Gastroesophageal sphincter (tissue), 4 donors: ENCODE results near the gene FRMPD4. TPM values are rescaled to one million over a fixed set of nuclear protein-coding genes. Genes with fewer than 3 reads are reported as not detected.

Source experiments
- ATAC-seq: fragments of 150-250 bp; one replicate; pipeline ENCODE4 v1.9.1; 2016; ENCODE audit warnings: mild to moderate bottlenecking, moderate library complexity
- H3K27ac ChIP-seq, 4 donors: fragments of 200-600 bp; sonication (generic) in 3 of 4; 1 replicate in 3 of 4; 2 replicates in 1 of 4; pipeline ENCODE4 v1.5.1; 2016 to 2019
- H3K27me3 ChIP-seq: fragments of 200-600 bp; sonication (generic); one replicate; pipeline ENCODE4 v1.5.1; 2019
- H3K36me3 ChIP-seq, 2 donors: fragments of 200-600 bp; sonication (generic); one replicate each; pipeline ENCODE4 v1.5.1; 2019; ENCODE audit warnings: control low read depth in 1 of 2
- H3K4me1 ChIP-seq, 3 donors: fragments of 200-600 bp; sonication (generic); 1 replicate in 2 of 3; 2 replicates in 1 of 3; pipeline ENCODE4 v1.5.1; 2016 to 2019; ENCODE audit warnings: control low read depth in 2 of 3
- H3K4me3 ChIP-seq, 2 donors: fragments of 200-600 bp; sonication (generic); one replicate each; pipeline ENCODE4 v1.5.1; 2019; ENCODE audit warnings: mild to moderate bottlenecking in 1 of 2, moderate library complexity in 1 of 2
- H3K9me3 ChIP-seq, 3 donors: fragments of 200-600 bp; sonication (generic); one replicate each; pipeline ENCODE4 v1.5.1; 2017 to 2019; ENCODE audit warnings: control low read depth in 2 of 3
- EP300 ChIP-seq: sonication (generic); formaldehyde crosslinking; IDR thresholded peaks from one replicate; pipeline ENCODE4 v1.6.1; 2017; ENCODE audit warnings: antibody characterized with exemption, mild to moderate bottlenecking
- POLR2A ChIP-seq, 2 donors: fragments of 450-650 bp; IDR thresholded peaks; one replicate each; pipeline ENCODE4 v1.6.1; 2017; ENCODE audit warnings: antibody characterized with exemption in 2 of 2, mild to moderate bottlenecking in 2 of 2, moderate library complexity in 1 of 2
- POLR2AphosphoS5 ChIP-seq: sonication (generic); formaldehyde crosslinking; IDR thresholded peaks from one replicate; pipeline ENCODE4 v1.6.1; 2017; ENCODE audit warnings: antibody characterized with exemption
- WGBS, 2 donors: methylation state at CpG; one replicate each; pipeline ENCODE4 v1.1.5; 2018; ENCODE audit warnings: low coverage in 1 of 2; 5-methylcytosine and 5-hydroxymethylcytosine counted together
- total RNA-seq, 4 donors: library from RNA; depleted of rRNA; stranded (reverse); fragments of >200 nt; gene quantifications; one replicate each; pipeline ENCODE4 v1.1.0, GENCODE V29; 2016
- TF ChIP-seq, protein P1 (sequence below), 4 experiments: fragments of 200-600 bp in 2 of 4; fragments of 450-650 bp in 2 of 4; sonication (generic) in 1 of 4; IDR thresholded peaks; one replicate each; pipeline ENCODE4 v1.5.1; 2017 to 2019; ENCODE audit warnings: antibody characterized with exemption in 4 of 4, mild to moderate bottlenecking in 2 of 4, moderate library complexity in 2 of 4

FRMPD4 gene
- total RNA-seq, 4 donors from 2014 or later, result 0.31 to 2.1 (median 1.3) TPM; not detected in 1

GRCh38 chrX:12741416-12741815 lies 603.1 kb downstream of the FRMPD4 start:
- 69% methylated on average over 5 of the region's 6 CpGs; no CpG with 5 or more reads in 1 of the 2 donors for WGBS, 2 donors
- Histone ChIP-seq H3K4me3 (no peak overlapping the region), H3K27me3 (no peaks in the 10 kb centered on the region), H3K36me3 (no peaks in the 10 kb centered on the region), H3K27ac (no peak overlapping the region), H3K4me1 (no peaks in the 10 kb centered on the region), H3K9me3 (no peaks in the 10 kb centered on the region)
- TF ChIP-seq POLR2AphosphoS5, result no peak
- TF ChIP-seq POLR2A (IDR thresholded peaks at IDR 0.05), result no peak
- TF ChIP-seq, protein P1, sequence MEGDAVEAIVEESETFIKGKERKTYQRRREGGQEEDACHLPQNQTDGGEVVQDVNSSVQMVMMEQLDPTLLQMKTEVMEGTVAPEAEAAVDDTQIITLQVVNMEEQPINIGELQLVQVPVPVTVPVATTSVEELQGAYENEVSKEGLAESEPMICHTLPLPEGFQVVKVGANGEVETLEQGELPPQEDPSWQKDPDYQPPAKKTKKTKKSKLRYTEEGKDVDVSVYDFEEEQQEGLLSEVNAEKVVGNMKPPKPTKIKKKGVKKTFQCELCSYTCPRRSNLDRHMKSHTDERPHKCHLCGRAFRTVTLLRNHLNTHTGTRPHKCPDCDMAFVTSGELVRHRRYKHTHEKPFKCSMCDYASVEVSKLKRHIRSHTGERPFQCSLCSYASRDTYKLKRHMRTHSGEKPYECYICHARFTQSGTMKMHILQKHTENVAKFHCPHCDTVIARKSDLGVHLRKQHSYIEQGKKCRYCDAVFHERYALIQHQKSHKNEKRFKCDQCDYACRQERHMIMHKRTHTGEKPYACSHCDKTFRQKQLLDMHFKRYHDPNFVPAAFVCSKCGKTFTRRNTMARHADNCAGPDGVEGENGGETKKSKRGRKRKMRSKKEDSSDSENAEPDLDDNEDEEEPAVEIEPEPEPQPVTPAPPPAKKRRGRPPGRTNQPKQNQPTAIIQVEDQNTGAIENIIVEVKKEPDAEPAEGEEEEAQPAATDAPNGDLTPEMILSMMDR (IDR thresholded peaks at IDR 0.05), result no peak
- TF ChIP-seq EP300, result no peak
- no peak for ATAC-seq

GRCh38 chrX:12747433-12747832 lies 609.2 kb downstream of the FRMPD4 start:
- Histone ChIP-seq H3K36me3 (no peaks in the 10 kb centered on the region), H3K4me3 (no peak overlapping the region), H3K27me3 (no peaks in the 10 kb centered on the region), H3K9me3 (no peaks in the 10 kb centered on the region), H3K4me1 (no peaks in the 10 kb centered on the region), H3K27ac (no peak overlapping the region)
- no peak for TF ChIP-seq POLR2AphosphoS5
- TF ChIP-seq EP300, result no peak
- no peak for TF ChIP-seq POLR2A (IDR thresholded peaks at IDR 0.05)
- 78% methylated on average over 1 of the region's 1 CpG; no CpG with 5 or more reads in 1 of the 2 donors for WGBS, 2 donors
- no peak for ATAC-seq

DNA sequence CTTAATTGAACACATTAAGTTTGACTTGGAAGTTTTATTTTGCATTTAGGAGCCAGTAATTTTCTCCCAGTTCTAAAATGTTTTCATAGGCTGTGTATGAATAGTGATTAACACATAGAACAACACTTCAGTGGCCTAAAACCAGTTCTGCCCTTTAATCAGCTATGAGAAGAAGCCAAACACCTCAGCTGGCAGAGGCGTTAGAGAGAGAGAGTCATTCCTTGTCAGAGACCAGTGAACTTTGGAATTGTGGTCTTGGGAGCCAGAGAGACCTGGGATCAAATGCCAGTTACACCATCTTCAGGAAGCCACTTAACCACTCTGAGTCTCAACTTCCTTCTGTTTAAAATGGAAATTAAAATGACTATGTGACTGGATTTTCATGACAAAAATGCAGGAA lies 613.6 kb downstream of the FRMPD4 start:
- no peak overlapping the region for H3K4me3 ChIP-seq
- no peaks in the 10 kb centered on the region for H3K9me3 ChIP-seq
- no peaks in the 10 kb centered on the region for H3K36me3 ChIP-seq
- no peak for ATAC-seq
- no peaks in the 10 kb centered on the region for H3K27me3 ChIP-seq
- H3K4me1 ChIP-seq, result no peaks in the 10 kb centered on the region
- WGBS, 2 donors, result no CpG with 5 or more reads among the region's 1 CpG
- no peak overlapping the region for H3K27ac ChIP-seq
- TF ChIP-seq, protein P1 (IDR thresholded peaks at IDR 0.05), result no peak

GRCh38 chrX:12753366-12753765 lies 615.1 kb downstream of the FRMPD4 start:
- 50% methylated on average over 2 of the region's 2 CpGs; no CpG with 5 or more reads in 1 of the 2 donors for WGBS, 2 donors
- no peaks in the 10 kb centered on the region for H3K9me3 ChIP-seq
- H3K4me3 ChIP-seq, result no peak overlapping the region
- H3K36me3 ChIP-seq, result no peaks in the 10 kb centered on the region
- H3K27ac ChIP-seq, result no peak overlapping the region
- no peaks in the 10 kb centered on the region for H3K27me3 ChIP-seq
- H3K4me1 ChIP-seq, result no peaks in the 10 kb centered on the region
- TF ChIP-seq, protein P1 (IDR thresholded peaks at IDR 0.05), result no peak
- TF ChIP-seq EP300 (no peak), POLR2AphosphoS5 (no peak), POLR2A (IDR thresholded peaks at IDR 0.05) (no peak)
- ATAC-seq, result no peak

GRCh38 chrX:12758291-12758690 lies 620.0 kb downstream of the FRMPD4 start:
- H3K27me3 ChIP-seq, result no peaks in the 10 kb centered on the region
- H3K4me1 ChIP-seq, result no peaks in the 10 kb centered on the region
- no peak overlapping the region for H3K4me3 ChIP-seq
- no peaks in the 10 kb centered on the region for H3K9me3 ChIP-seq
- H3K36me3 ChIP-seq, result no peaks in the 10 kb centered on the region
- WGBS, 2 donors, result 53% methylated on average over 3 of the region's 3 CpGs; no CpG with 5 or more reads in 1 of the 2 donors
- no peak overlapping the region for H3K27ac ChIP-seq
- ATAC-seq, result no peak
- TF ChIP-seq, protein P1 (IDR thresholded peaks at IDR 0.05), result no peak
- TF ChIP-seq POLR2AphosphoS5, result no peak
- TF ChIP-seq POLR2A (IDR thresholded peaks at IDR 0.05), result no peak
